ENCODE data around the gene LRMDA. TPM values are rescaled to one million over a fixed set of nuclear protein-coding genes. Genes with fewer than 3 reads are reported as not detected.
A peak's percentile ranks its signal among the peaks of the same experiment; 100 is the strongest.

LRMDA gene
- total and polyA plus RNA-seq, 2 donors from 2014 or later = 23.2 to 48.6 TPM

DNA sequence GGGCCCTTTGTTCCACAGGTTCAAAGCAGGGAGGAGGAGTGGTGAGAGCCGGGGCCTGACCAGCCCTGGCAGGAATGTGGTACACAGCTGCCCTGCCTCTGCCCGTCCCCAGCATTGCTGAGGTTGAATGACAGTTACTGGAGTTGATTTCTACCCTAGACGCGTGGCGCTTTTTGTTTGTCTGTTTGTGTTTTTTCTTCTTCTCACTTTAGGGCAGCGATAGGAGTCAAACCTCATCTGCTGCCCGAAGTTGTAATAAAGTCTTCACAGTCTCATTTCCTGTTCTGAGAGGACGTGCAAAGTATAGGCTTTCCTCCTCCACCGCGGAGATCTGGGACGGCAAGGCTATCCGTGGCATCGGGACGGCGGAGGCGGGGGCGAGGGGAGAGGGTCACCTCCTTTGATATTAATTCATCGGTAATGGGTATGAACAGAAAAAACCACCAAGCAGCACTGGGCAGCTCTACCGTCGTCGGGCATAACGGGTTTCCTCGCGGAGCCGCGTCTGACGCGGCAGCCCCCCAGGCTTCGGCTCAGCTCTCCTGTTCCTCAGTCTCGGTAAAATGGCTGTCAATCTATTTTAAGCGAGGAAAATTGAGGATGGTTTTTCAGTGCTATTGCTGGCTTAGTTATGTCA lies 160.8 kb downstream of the LRMDA start:
- peak; percentile 64 to 72 (median 69) for DNase-seq
- peaks cover 6 to 25% (median 13%) of the 10 kb centered on the region in 3 donors for H3K4me1 ChIP-seq (ENCODE audit: control insufficient read depth in 2 of 3, insufficient read depth in 2 of 3, low read depth in 1 of 3, low read length in 3 of 3)
- no peaks in the 10 kb centered on the region for H3K9me3 ChIP-seq (ENCODE audit: control insufficient read depth in 2 of 3, insufficient read depth in 1 of 3, low read length in 3 of 3)
- TF ChIP-seq, protein P1, sequence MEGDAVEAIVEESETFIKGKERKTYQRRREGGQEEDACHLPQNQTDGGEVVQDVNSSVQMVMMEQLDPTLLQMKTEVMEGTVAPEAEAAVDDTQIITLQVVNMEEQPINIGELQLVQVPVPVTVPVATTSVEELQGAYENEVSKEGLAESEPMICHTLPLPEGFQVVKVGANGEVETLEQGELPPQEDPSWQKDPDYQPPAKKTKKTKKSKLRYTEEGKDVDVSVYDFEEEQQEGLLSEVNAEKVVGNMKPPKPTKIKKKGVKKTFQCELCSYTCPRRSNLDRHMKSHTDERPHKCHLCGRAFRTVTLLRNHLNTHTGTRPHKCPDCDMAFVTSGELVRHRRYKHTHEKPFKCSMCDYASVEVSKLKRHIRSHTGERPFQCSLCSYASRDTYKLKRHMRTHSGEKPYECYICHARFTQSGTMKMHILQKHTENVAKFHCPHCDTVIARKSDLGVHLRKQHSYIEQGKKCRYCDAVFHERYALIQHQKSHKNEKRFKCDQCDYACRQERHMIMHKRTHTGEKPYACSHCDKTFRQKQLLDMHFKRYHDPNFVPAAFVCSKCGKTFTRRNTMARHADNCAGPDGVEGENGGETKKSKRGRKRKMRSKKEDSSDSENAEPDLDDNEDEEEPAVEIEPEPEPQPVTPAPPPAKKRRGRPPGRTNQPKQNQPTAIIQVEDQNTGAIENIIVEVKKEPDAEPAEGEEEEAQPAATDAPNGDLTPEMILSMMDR (IDR thresholded peaks at IDR 0.05; ENCODE audit: borderline replicate concordance, extremely low read depth, insufficient read depth) = no peak
- peak overlapping the region; percentile 50 to 67 (median 54) for H3K4me3 ChIP-seq (ENCODE audit: low read length in 3 of 3)
- no peaks in the 10 kb centered on the region for H3K27me3 ChIP-seq (ENCODE audit: control insufficient read depth, insufficient read depth, low read length)
- H3K9ac ChIP-seq (ENCODE audit: low read length in 3 of 3) = peak overlapping the region; percentile 8 to 38 (median 26)
- peak overlapping the region; percentile 55 to 66 for H3K27ac ChIP-seq (ENCODE audit: low read depth in 2 of 2, low read length in 2 of 2)
- intact Hi-C loops (cut with DNase I) = no loop called here
- H3K36me3 ChIP-seq (ENCODE audit: control insufficient read depth in 2 of 3, insufficient read depth in 3 of 3, low read length in 3 of 3) = no peaks in the 10 kb centered on the region
- no peak for FAIRE-seq

DNA sequence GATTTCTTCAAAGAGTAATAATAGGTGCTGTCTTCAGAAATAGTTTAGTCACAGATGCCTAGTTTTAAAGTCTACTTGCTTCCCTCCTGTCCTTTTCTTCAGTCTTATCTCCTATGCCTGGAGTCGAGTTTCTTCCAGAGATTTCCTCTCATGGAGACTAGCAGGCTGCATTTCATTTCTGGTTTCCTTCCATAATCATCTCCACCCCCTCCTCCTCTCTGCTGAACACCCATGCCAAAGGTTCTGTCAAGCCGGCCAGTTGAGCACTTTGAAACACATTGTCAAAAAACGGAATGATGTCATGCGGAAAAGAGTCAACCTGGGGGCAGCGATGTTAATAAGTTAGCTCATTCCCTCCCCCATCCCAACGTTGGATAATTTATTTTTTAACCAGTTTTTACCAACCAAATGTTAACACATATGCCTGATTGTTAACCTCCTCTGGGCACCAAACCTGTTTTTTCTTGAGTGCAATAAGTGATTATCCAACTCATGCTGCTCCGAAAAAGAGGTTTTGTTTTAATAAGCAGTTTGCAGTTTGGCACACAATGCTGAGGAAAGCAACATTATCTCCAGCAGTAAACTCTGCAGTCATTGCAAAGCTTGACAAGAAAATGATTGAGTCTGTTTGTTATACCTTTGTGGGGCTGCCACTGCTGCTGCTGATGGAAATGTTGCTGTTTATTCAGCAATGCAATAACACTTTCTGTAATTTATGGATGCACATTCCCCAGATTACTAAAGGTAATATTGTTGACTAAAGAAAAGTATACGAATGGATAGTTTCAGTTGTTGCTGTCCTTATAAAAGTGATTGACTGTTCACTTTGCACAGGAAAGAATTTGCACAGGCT lies 161.6 kb downstream of the LRMDA start:
- intact Hi-C loops (cut with DNase I) = no loop called here
- Histone ChIP-seq H3K9ac (ENCODE audit: low read length in 3 of 3) (peak overlapping the region; percentile 15 to 35 (median 26)), H3K27me3 (ENCODE audit: control insufficient read depth, insufficient read depth, low read length) (no peaks in the 10 kb centered on the region), H3K27ac (ENCODE audit: low read depth in 2 of 2, low read length in 2 of 2) (peak overlapping the region; percentile 55 to 66), H3K9me3 (ENCODE audit: control insufficient read depth in 2 of 3, insufficient read depth in 1 of 3, low read length in 3 of 3) (no peaks in the 10 kb centered on the region), H3K36me3 (ENCODE audit: control insufficient read depth in 2 of 3, insufficient read depth in 3 of 3, low read length in 3 of 3) (no peaks in the 10 kb centered on the region), H3K4me1 (ENCODE audit: control insufficient read depth in 2 of 3, insufficient read depth in 2 of 3, low read depth in 1 of 3, low read length in 3 of 3) (peaks cover 6 to 25% (median 13%) of the 10 kb centered on the region in 3 donors), H3K4me3 (ENCODE audit: low read length in 3 of 3) (peak overlapping the region; percentile 50 to 67 (median 54))
- peak; percentile 92 for FAIRE-seq
- peak in 4 of 5 donors; percentile 58 to 87 (median 75) for DNase-seq
- TF ChIP-seq, protein P1 (IDR thresholded peaks at IDR 0.05; ENCODE audit: borderline replicate concordance, extremely low read depth, insufficient read depth) = no peak

DNA sequence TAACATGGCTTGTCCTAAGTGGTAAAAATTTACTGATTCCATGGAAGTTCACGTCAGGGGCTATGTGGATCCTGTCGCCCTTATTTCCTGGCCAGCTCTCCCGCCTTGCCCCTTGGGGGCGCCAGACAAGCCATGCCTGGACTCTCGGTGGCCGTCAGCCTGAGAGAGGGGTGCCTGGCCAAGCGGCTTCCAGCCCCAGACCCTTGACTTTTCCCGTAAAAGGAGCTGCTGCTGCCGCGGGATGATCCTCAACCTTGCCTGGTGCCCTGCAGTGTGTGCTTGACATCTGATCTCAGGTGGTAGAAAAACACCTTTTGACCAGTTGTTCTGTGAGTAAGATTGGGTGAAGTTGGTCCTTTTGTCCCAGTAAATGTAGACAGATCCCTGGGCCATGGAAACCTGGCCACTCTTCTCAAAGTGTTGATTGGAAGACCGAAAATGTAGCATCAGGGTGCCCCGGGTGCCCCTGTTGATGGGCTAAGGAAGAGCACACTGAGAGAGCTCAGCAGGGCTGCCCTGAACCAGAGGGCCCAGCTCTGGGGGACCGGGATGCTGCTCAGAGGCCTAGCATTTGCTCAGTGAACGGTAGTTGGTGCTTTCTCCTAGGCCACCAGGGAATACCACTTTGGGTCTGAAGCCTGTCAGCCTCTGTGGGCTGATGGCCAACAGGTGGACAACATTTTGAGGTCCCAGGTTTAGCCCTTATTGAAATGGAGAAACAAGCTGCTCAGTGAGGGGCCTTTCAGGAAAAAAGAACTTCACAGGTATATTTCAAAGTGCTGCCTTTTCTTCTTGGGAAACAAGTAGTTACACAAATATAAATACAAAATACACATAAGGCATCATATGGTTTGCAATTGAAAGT lies 162.5 kb downstream of the LRMDA start:
- H3K4me1 ChIP-seq (ENCODE audit: control insufficient read depth in 2 of 3, insufficient read depth in 2 of 3, low read depth in 1 of 3, low read length in 3 of 3) = peaks cover 6 to 22% (median 13%) of the 10 kb centered on the region in 3 donors
- intact Hi-C loops (cut with DNase I) = no loop called here
- TF ChIP-seq, protein P1 (IDR thresholded peaks at IDR 0.05; ENCODE audit: borderline replicate concordance, extremely low read depth, insufficient read depth) = no peak
- H3K4me3 ChIP-seq (ENCODE audit: low read length in 3 of 3) = peak overlapping the region in 1 of 3 donors; percentile 54
- peak in 2 of 5 donors; percentile 48 to 65 for DNase-seq
- no peaks in the 10 kb centered on the region for H3K36me3 ChIP-seq (ENCODE audit: control insufficient read depth in 2 of 3, insufficient read depth in 3 of 3, low read length in 3 of 3)
- no peak for FAIRE-seq
- H3K27me3 ChIP-seq (ENCODE audit: control insufficient read depth, insufficient read depth, low read length) = no peaks in the 10 kb centered on the region
- H3K9me3 ChIP-seq (ENCODE audit: control insufficient read depth in 2 of 3, insufficient read depth in 1 of 3, low read length in 3 of 3) = no peaks in the 10 kb centered on the region
- H3K27ac ChIP-seq (ENCODE audit: low read depth in 2 of 2, low read length in 2 of 2) = peak overlapping the region; percentile 6 to 55
- peak overlapping the region in 1 of 3 donors; percentile 35 for H3K9ac ChIP-seq (ENCODE audit: low read length in 3 of 3)
